OCI-LY7 (cell line): ENCODE measurements around the gene PPM1L.

Experiments used
- CTCF ChIP-seq: fragments of 200-600 bp; sonication (generic); conservative IDR thresholded peaks from 2 replicates; pipeline ENCODE4 v1.5.1; 2014; ENCODE audit warnings: mild to moderate bottlenecking, antibody characterized with exemption, low read length, moderate library complexity, mixed read lengths
- EZH2phosphoT487 ChIP-seq: fragments of 200-600 bp; sonication (generic); IDR thresholded peaks from 2 replicates; pipeline ENCODE4 v1.6.1; 2018; ENCODE audit warnings: low read depth, borderline replicate concordance, mild to moderate bottlenecking, mixed run types, antibody characterized with exemption, low read length, moderate library complexity, mixed read lengths

- TF ChIP-seq CTCF, result no peak
- TF ChIP-seq EZH2phosphoT487, result no peak
Observed at GRCh38 chr3:160904691-160905090, 148.7 kb downstream of the PPM1L start.
